GM12891 (cell line): ENCODE data around the gene UBR4.

Experiments used
- POLR2A ChIP-seq: IDR thresholded peaks from 2 replicates; pipeline ENCODE4 v1.6.1; 2011; ENCODE audit warnings: low read depth, low read length, control low read depth
- POLR2AphosphoS5 ChIP-seq: IDR thresholded peaks from 2 replicates; pipeline ENCODE4 v1.6.1; 2011; ENCODE audit warnings: low read depth, low read length, control low read depth
- SPI1 ChIP-seq: IDR thresholded peaks from 2 replicates; pipeline ENCODE4 v1.6.1; 2011; ENCODE audit warnings: low read depth, low read length, control low read depth
- TAF1 ChIP-seq: IDR thresholded peaks from 2 replicates; pipeline ENCODE4 v1.6.1; 2011; ENCODE audit warnings: low read depth, low read length, control low read depth

GRCh38 chr1:19057182-19057779 lies 152.8 kb downstream of the UBR4 start:
- no peak for TF ChIP-seq POLR2AphosphoS5
- TF ChIP-seq POLR2A, result no peak
- TF ChIP-seq SPI1, result no peak
- no peak for TF ChIP-seq TAF1
